CD4-positive, alpha-beta T cell treated with Interleukin-6 at 100 ng/mL for 8 hours (primary cell): ENCODE data around the gene CDIPT.

Experiments used
- DNase-seq: peaks from one replicate; pipeline ENCODE4 v3.0.0-alpha.2; 2020; ENCODE audit warnings: mixed read lengths, low spot score

The CDIPT gene

GRCh38 chr16:29826342-29826695, 36.7 kb downstream of the CDIPT start:
- DNase-seq = no peak

DNA sequence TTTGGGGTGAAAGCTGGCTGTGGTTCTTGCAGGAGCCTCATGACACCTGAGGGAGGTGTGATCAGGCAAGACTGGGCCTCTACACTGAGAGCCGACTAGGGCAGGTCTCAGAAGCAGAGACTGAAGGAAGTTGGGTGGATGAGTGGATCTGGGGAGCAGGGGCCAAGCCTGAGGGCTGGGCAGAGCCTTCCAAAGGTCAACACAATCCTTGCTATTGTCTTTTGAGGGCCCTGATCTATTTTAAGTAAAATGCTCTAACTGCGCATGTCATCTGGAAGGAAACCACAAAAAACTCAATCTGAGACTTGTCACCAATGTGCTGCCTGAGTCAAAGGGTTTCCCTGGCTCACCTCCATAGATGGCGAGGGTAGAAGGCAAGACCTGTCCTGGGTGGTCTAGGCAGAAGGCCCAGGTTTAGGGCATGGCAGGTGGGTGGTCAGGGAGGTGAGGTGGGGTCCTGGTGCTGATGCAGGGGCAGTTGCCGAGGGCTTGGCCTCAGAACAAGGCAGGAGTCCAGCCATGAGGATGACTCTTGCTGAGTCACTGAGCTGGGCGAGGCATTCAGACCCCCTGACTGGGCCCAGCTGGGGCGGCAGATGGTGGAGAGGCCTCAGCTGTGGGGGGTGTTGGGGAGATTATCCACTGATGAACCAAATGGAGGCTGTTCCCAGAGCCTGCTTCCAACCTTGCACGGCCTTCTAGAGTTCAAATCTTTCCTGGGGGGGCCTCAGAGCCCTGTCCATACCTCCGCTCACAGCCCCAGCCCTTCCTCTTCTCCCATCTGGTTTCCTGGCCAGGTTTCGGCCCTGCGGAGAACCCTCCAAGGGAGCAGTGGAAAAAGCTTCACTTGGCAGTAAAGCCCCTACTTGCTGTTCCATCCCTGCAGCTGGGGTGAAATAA, 37.6 kb downstream of the CDIPT start:
- DNase-seq = peak; percentile 47

GRCh38 chr16:29824589-29825144, 38.4 kb downstream of the CDIPT start:
- no peak for DNase-seq

DNA sequence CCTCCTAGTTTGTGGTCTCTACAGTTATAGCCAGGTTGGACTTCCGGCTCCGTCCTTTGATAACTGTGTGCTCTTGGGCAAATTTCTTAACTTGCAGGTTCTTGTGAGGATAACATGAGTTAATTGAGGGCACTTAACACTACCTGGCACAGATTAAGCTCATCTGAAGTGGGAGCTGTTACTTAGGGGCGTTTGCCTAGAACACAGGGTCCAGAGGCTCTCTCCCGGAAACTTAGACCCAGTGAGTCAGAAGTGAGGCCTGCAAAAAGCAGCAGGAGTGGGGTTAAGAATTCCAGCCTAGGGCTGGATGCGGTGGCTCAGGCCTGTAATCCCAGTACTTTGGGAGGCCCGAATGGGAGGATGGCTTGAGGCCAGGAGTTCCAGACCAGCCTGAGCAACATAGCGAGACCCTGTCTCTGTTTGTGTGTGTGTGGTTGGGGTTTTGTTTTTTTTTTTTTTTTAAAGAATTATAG, 41.3 kb downstream of the CDIPT start:
- DNase-seq = no peak

DNA sequence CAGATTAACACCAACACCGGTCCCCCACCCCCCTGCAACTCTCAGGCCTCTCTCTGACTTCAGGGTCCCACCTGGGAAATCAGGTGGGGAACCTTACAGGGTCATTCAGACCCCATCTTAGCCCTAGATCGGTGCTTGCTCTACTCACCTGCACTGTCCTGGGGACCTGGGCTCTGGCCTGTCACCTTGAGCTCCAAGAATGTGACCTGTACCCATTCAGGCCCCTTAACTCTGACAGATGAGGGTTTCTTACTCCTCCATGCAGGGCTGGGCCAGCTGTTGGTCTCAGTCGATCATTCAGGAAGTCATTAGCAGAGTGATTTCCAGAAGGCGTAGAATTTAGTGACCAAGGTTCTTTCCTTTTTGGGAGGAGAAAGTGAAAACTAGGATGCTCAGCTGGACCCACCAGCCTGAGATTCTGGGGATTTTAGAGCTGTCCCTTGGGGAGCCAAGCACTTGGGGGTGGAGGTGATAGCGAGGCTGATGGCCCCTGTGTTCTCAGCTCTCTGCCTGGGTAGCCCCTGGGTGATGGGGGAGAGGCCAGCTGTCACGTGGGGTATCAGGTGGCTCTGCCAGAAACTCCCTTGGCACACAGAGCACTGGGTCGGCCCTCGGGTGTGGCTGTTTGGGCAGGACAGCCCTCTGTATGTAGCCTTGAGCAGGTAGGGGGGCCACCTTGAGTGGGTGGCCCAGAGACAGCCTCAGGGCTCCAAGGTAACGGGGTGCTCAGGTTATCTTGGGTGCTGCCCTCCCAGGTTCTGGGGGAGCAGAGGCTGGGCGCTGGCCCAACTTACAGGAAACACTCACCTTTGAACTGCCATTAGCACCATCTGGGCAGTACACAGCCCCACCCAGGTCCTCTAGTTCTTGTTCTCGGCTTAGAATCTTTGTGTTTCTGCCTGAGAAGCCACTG, 42.0 kb downstream of the CDIPT start:
- DNase-seq = peak; percentile 54

GRCh38 chr16:29820271-29820701, 42.7 kb downstream of the CDIPT start, which contains the start of gene MVP:
Gene MVP, plus strand, starts transcription at chr16:29820462. Its CDS starts 10,088 bp downstream, at chr16:29830550.
- DNase-seq = peak; percentile 61

- no peak for DNase-seq
Measured at GRCh38 chr16:29819506-29819905, 43.5 kb downstream of the CDIPT start.

DNA sequence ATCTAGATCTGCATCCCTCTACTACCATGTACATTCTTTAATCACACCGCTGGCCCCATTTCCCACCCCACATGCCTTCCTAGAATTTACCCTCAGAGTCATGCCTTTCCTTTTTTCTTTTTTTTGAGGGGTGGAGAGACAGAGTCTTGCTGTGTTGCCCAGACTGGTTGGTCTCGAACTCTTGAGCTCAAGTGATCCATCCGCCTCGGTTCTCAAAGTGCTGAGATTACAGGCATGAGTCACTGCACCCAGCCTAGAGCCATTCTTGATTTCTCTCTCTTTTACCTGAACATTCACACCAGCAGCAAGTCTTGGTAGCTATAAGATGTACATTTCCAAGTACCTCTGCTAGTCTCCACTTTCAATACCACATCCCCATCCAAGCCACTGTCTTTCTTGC, 44.9 kb downstream of the CDIPT start:
- DNase-seq = no peak

DNA sequence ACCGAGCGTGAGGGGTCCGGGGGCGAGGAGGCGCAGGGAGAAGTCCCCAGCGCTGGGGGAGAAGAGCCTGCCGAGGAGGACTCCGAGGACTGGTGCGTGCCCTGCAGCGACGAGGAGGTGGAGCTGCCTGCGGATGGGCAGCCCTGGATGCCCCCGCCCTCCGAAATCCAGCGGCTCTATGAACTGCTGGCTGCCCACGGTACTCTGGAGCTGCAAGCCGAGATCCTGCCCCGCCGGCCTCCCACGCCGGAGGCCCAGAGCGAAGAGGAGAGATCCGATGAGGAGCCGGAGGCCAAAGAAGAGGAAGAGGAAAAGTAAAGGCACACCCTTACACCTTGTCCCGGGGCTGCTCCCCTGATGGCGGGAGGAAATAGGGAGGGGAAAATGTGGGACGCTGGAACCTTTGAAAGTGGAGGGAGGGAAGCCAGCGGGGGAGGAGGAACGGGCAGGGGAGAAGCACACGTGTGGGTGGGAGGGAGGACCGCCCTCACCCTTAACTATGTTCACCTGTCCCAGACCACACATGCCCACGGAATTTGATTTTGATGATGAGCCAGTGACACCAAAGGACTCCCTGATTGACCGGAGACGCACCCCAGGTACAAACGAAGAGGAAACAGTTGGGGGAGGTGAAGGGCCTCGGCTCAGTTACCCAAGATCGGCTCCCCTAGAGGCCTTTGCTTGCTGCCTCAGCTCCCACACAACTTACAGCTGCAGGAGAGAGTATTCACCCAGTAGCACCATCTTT, 46.2 kb downstream of the CDIPT start:
- DNase-seq = peak; percentile 50

DNA sequence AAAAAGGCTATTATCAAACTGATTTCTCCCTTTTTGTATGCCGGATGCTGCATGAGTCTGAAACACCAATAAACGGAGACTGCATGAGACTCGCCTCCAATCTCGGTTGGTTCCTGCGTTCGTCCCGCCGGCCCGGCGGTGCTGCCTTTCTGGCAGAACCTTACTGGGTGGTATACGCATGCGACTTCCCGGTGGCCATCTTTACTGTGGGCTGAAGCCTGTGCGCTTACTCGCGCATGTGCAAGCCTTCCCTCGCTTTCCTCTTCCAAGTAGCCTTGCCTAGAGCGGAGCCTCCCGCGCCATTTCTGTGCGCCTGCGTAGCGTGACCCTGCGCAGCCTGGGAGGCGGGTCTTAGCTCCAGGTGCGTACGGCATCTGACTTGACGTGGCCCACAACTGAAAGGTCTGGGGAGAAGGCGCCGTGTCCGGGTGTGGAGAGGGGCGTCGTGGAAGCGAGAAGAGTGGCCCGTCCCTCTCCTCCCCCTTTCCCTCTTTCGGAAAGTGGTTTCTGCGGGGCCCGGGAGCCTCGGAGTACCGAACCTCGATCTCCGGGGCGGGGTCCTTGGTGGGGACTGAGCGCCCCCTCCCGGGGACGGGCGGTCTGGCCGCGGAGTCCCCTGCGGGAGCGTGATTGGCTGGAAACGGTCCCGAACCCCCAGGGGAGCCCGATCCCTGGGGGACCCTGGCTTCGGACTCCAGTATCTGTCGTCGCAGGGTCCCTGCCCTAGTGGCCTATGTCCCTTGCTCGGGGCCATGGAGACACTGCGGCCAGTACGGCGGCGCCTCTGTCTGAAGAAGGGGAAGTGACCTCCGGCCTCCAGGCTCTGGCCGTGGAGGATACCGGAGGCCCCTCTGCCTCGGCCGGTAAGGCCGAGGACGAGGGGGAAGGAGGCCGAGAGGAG, 47.0 kb downstream of the CDIPT start, which contains the start of gene PAGR1:
PAGR1 (plus strand) TSS at position 360 of the 901 bp plus-strand sequence; CDS start at position 734, 374 bp downstream.
- DNase-seq = peak; percentile 99

GRCh38 chr16:29815032-29815721, 47.8 kb downstream of the CDIPT start:
- no peak for DNase-seq

GRCh38 chr16:29814592-29814991, 48.4 kb downstream of the CDIPT start:
- no peak for DNase-seq

GRCh38 chr16:29813644-29814562, 49.1 kb downstream of the CDIPT start:
- no peak for DNase-seq

- no peak for DNase-seq
Measured at GRCh38 chr16:29812754-29813643, 50.0 kb downstream of the CDIPT start.

- peak; percentile 44 for DNase-seq
Measured at GRCh38 chr16:29811896-29812665, 50.9 kb downstream of the CDIPT start, which contains the start of gene PRRT2. Gene PRRT2, plus strand, starts transcription at chr16:29812193. Its CDS starts 862 bp downstream, at chr16:29813055.

DNA sequence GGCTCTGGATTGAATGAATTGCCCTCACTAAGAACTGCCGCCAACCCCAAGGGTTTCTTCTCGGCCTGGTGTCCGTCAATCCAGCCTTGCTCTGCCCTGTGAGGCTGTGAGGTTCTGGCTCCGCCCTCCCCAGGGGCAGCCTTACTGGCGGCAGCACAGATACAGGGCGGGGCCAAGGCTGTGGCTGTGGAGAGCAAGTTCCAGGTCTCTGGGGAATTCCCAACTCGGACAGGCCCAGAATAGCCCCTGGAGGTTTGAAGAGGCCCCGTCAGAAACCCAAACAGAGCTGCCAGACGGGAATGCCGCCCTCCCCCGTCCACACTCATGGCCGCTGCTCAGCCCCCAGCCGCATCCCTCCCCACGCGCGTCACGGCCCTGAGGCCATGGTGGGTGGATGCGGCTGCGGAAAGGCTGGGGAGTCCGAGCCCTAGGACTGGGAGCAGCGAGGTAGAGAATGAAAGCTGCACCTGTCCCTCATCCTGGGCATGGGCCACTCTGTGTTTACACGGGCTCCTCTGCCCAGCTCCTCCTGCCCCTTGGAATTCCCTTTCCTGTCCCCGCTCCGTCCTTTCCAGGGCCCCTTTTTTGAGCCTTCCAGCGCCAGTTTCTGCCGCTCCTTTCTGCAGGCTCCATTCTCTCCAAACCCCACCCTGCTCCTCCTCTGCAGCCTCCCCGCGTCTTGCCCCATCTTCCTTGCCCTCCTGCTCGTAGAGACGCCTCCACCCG, 51.7 kb downstream of the CDIPT start:
- DNase-seq = peak; percentile 62
